Central memory CD4-positive, alpha-beta T cell (primary cell): ENCODE results near the gene CUL1.

Experiments used
- DNase-seq: peaks from one replicate; pipeline ENCODE4 v3.0.0; 2022
- total RNA-seq, 3 experiments: gene quantifications; one replicate each; lab custom pipeline; 2026; lab: John Stamatoyannopoulos, UW

CUL1 gene
- 119 to 189 (median 162) reads per million in 3 experiments for total RNA-seq

GRCh38 chr7:148698397-148699023 lies at the start of gene CUL1:
TSS of gene CUL1 (plus strand) at chr7:148698903. CDS start at chr7:148730123, 31,220 bp downstream.
- DNase-seq = peak; percentile 84

- no peak for DNase-seq
Measured at GRCh38 chr7:148650232-148650858, 48.4 kb upstream of the CUL1 start.

- DNase-seq = no peak
Measured at GRCh38 chr7:148652773-148653172, 45.9 kb upstream of the CUL1 start.

- DNase-seq = no peak
Measured at GRCh38 chr7:148657929-148658328, 40.8 kb upstream of the CUL1 start.

GRCh38 chr7:148661471-148661870 lies 37.2 kb upstream of the CUL1 start:
- no peak for DNase-seq

DNA sequence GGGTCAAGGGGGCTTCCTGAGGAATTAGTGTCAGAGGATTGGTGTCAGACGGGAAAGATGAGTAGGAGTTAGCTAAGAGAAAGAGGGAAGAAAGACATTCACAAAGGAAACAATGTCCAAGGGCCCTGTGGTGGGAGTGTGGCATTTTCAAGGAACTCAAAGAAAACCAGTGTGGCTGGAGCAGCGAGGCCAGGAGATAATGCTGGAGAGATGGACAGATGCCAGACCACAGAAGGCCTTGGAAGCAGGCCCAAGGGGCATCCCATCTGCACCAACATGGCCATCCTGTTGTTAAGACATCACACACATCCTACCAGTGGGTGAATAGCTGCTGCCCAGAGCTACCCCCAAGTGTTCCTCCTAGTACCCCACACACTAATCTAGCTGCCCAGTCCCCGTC lies 36.1 kb upstream of the CUL1 start:
- no peak for DNase-seq

DNA sequence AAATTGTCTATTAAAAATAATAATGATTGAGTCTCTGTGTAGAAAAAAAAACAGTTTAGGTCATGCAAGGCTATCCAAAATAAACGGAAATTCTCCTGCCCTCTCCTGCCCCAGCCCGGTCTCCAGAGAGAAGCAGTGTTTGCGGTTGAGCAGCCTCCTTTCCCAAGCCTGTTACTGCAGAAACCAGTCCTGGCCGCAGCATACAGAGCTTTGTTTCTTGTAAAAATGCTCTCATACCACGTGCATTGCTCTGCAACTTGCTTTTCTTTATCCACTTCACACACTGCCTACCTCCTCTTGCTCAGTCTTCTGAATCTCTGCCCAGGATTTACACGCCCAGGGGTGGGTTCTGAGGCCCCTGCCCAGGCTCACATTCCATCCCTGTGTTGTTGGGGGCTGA lies 34.4 kb upstream of the CUL1 start:
- no peak for DNase-seq

- DNase-seq = no peak
Measured at GRCh38 chr7:148665221-148665620, 33.5 kb upstream of the CUL1 start.

DNA sequence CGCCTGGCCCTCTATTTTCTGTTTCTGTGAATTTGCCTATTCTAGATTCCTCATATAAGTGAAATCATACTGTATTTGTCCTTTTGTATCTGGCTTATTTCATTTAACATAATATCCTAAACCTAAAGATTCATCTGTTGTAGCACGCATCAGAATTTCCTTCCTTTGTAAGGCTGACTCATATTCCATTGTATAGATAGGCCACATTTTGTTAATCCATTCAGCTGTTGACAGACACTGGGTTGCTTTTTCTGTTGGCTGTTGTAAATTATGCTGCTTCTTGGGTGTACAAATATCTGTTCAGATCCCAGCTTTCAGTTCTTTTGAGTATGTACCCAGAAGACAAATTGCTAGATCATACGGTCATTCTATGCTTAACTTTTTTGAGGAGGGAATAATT lies 28.8 kb upstream of the CUL1 start:
- DNase-seq = no peak

- DNase-seq = no peak
Measured at GRCh38 chr7:148670374-148670773, 28.3 kb upstream of the CUL1 start.

DNA sequence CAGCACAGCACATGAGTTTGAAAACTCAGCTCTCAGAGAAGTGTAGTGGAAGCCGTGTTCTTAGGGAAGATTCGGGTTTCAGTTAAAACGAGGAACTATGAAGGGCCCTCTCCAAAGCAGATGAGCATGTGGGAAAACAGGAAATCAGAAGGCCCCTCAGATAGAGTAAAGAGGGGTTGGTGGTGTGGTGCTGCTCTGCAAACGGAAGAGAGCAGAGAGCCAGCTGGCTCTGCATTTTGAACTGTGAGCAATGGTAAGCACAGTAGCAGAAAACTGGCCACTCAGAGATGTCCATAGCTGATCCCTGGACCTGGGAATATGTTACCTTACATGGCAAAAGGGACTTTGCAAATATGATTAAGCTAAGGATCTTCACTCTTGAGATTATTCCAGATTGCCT lies 27.9 kb upstream of the CUL1 start:
- no peak for DNase-seq

DNA sequence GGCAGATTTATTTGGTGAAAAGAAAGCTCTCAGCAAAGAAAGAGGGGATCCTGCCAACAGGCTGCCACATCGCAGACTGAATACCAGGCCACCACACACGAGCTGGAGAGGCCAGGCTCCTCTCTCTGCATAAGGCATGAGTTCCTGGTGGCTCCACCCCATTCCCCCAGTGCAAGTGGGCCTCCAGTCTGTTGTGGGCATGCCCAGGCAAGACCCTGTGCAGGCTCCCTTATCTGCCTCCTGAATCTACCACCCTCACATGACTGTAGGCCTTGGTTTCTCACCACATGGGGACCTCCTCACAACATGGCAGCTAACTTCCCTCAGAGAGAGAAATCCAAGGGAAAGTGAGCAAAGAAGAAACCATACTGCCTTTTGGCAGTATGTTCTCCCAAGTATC lies 26.7 kb upstream of the CUL1 start:
- DNase-seq = no peak

GRCh38 chr7:148674689-148675088 lies 24.0 kb upstream of the CUL1 start:
- no peak for DNase-seq

DNA sequence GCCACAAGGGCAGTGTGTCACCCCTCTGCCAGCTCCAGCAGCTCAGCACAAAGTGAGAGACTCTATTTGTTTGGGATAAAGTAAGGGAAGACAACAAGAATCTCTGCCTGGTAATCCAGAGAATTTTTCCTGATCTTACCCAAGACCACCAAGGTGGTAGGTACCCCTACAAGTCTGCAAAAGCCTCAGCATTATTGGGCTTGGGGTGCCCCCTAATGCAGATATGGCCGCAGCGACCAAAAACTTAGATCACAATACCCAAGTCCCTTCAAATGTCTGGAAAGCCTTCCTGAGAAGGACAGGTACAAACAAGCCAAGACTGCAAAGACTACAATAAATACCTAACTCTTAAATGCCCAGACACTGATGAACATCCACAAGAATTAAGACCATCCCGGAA lies 22.4 kb upstream of the CUL1 start:
- DNase-seq = no peak

- no peak for DNase-seq
Measured at GRCh38 chr7:148681821-148682220, 16.9 kb upstream of the CUL1 start.

DNA sequence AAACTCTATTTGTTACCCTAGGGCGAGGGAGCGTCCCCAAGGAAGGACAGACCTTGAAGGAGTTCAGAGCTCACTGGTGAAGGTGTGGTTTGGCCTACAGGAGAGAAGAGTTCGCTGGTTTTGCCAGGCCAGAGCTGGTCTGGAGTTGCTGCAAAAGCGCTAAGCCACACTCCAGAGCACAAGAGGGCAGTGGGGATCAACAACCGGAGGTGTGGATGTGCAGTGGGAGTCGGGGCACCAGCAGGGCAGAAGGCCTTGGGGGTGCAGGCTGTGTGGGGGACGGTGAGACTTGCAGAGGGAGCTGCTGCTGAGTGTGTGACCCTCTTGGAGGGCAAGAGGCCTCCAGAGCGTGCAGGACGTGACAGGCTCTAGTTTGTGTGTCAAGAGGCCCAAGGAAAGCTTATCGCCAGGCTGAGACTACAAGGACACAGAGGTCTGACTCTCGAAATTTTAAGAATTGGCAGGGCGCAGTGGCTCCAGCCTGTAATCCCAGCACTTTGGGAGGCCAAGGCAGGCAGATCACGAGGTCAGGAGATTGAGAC lies 14.3 kb upstream of the CUL1 start:
- no peak for DNase-seq

DNA sequence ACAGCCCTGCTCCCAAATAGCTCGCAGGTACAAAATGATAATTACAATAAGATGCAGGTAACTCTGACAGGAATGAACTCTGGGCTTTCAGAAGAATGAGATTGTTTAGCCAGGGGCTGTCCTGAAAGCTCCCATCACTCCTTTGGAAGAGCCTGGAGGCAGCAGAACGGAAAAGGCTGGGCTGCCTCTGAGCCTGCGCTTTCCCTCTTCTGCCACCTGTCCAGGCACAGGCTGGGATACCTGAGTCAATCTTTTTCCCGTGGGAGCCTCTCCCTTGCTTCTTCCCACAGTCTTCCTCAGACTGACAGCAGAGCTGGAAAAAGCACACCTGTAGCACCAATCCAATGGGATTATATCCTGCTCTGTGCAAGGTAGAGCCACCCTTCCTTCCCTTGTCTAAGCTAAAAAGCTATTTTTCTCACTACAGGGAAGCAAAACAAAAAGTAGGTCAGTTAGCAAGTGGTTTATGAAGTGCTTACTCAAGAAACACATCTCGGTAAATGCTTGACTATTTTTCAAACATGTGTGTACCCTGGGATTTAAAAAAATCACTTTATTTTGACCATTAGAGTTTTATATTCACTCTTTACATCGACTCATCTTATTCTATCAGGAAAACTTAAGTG lies 12.3 kb upstream of the CUL1 start:
- DNase-seq = no peak

DNA sequence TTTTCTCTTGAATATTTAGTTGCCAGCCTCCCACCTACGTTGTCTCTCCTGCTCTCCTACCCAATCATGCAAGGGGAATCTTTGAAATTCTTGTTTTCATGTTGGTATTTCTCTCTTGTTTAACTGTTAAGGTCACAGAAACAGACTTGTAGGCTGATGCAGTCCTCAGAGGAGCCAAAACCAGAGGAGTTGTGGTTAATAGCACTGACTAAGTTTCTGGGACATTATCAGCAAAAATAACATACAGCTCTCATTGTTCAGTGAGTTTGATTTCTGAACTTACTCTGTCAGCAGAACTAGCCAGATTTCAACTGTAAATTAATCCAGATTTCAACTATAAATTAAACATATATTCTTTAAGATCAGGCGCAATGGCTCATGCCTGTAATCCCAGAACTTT lies 11.1 kb upstream of the CUL1 start:
- DNase-seq = no peak

- DNase-seq = no peak
Measured at GRCh38 chr7:148688526-148688925, 10.2 kb upstream of the CUL1 start.

DNA sequence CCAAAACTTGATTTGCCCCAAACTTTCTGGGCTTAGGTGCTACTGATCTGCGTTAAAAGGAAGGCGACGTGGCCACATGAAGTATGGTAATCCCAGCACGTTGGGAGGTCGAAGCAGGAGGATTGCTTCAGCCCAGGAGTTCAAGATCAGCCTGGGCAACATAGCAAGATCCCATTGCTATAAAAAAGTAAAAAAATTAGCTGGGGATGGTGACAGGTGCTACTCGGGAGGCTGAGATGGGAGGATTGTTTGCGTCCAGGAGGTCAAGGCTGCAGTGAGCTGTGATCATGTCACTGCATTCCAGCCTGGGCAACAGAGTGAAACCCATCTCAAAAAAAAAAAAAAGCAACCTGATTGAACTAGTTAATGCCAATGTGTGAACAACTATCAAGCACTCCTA lies 5.1 kb upstream of the CUL1 start:
- DNase-seq = no peak

- DNase-seq = no peak
Measured at GRCh38 chr7:148694631-148695030, 4.1 kb upstream of the CUL1 start.

GRCh38 chr7:148695953-148696352 lies 2.8 kb upstream of the CUL1 start:
- no peak for DNase-seq

DNA sequence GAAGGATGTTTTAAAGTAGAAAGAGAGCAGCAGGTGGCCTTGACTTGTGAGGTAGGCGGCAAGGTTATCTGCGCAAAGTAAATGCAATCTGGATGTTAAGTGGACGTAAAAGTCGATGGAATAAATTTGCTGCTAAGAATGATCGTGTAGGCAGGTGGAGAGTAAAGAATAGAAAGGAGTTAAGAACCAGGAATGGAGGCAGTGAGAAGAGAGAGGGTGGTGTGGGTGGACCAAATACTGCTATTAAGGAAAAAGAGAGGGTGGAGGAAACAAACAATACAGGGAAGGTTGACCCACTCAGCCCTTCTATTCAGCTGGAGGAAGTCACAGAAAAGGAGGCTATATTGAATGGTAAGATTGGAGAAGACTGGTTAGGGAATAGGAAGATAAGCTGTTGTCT lies 1.9 kb upstream of the CUL1 start:
- DNase-seq = no peak
